HepG2 (cell line): ENCODE results near the gene FRS2. TPM values are rescaled to one million over a fixed set of nuclear protein-coding genes. Genes with fewer than 3 reads are reported as not detected.

ENCODE experiments used
- ATAC-seq: fragments of 200-7000 bp; cut with Tn5 transposase; 3 replicates; pipeline ENCODE4 v1.9.1; 2020; ENCODE audit warnings: mild to moderate bottlenecking, moderate library complexity
- BruUV-seq: library from RNA; stranded (reverse); fragments of 400-500 nt; replicated peaks from 2 replicates; lab custom pipeline; 2021; lab: Mats Ljungman, UMichigan
- CTCF ChIA-PET: fragments of 300-600 bp; formaldehyde crosslinking; extraction: SDS; loops from one replicate; lab custom pipeline; 2021; ENCODE audit warnings: low total read pairs, inconsistent platforms, low intra/inter-chr PET ratio; lab: Yijun Ruan, JAX
- POLR2A ChIA-PET: fragments of 350-600 bp; sonication (Branson Sonifier 250); formaldehyde crosslinking; loops from one replicate; lab custom pipeline; 2020; ENCODE audit warnings: antibody characterized with exemption, inconsistent platforms; lab: Yijun Ruan, JAX
- DNase-seq: peaks from one replicate; pipeline ENCODE4 v3.0.0-alpha.2; 2015; ENCODE audit warnings: low spot score
- FAIRE-seq: peaks from 3 replicates; lab custom pipeline; 2011; peaks lifted over from hg19 to GRCh38; lab: Jason Lieb, UNC
- H2AFZ ChIP-seq: one replicate; pipeline ENCODE4 v1.6.1; 2011; ENCODE audit warnings: low read length, inconsistent platforms
- H3K27ac ChIP-seq: fragments of 300-600 bp; 3 replicates; pipeline ENCODE4 v1.8.0; 2011; ENCODE audit warnings: mixed run types, mild to moderate bottlenecking, mixed read lengths, low read length, inconsistent platforms; ENCODE audit not compliant: insufficient read depth; ENCODE audit errors: extremely low read length
- H3K27me3 ChIP-seq, 2 experiments: fragments of 200-600 bp in 1 of 2; 2 replicates in 1 of 2; 3 replicates in 1 of 2; pipeline versions ENCODE4 v1.6.0 to v1.8.0; 2011; ENCODE audit warnings: low read length in 2 of 2, mild to moderate bottlenecking in 2 of 2, moderate library complexity in 2 of 2, inconsistent platforms in 1 of 2; ENCODE audit not compliant: insufficient read depth in 2 of 2, control insufficient read depth in 1 of 2
- H3K36me3 ChIP-seq, 2 experiments: fragments of 200-600 bp in 1 of 2; replicated peaks in 1 of 2; 2 replicates in 1 of 2; 3 replicates in 1 of 2; pipeline versions ENCODE4 v1.5.1 to v1.8.0; 2011; ENCODE audit warnings: low read length in 2 of 2, inconsistent platforms in 1 of 2; ENCODE audit not compliant: insufficient read depth in 2 of 2, control insufficient read depth in 1 of 2
- H3K4me1 ChIP-seq: 2 replicates; pipeline ENCODE4 v1.5.1; 2012; ENCODE audit warnings: low read length, inconsistent platforms; ENCODE audit not compliant: insufficient read depth
- H3K4me2 ChIP-seq: 2 replicates; pipeline ENCODE4 v1.6.0; 2011; ENCODE audit warnings: low read depth, low read length, inconsistent platforms
- H3K4me3 ChIP-seq, 3 experiments: fragments of 200-600 bp in 1 of 3; sonication (generic), shearing (Covaris generic) in 1 of 3; replicated peaks in 1 of 3; 2 replicates each; pipeline ENCODE4 v1.5.1; 2011 to 2016; ENCODE audit warnings: low read length in 3 of 3, inconsistent platforms in 2 of 3, low read depth in 2 of 3, mild to moderate bottlenecking in 2 of 3, control low read depth in 1 of 3, mixed read lengths in 1 of 3; ENCODE audit not compliant: insufficient read depth in 1 of 3
- H3K79me2 ChIP-seq: one replicate; pipeline ENCODE4 v1.6.1; 2011; ENCODE audit warnings: low read length, inconsistent platforms; ENCODE audit not compliant: insufficient read depth
- H3K9ac ChIP-seq: 2 replicates; pipeline ENCODE4 v1.6.0; 2011; ENCODE audit warnings: mild to moderate bottlenecking, low read depth, low read length, inconsistent platforms; ENCODE audit not compliant: insufficient read depth
- H3K9me3 ChIP-seq: 2 replicates; pipeline ENCODE4 v1.5.1; 2012; ENCODE audit warnings: mild to moderate bottlenecking, low read length
- H4K20me1 ChIP-seq: 2 replicates; pipeline ENCODE4 v1.6.0; 2011; ENCODE audit warnings: inconsistent platforms, mild to moderate bottlenecking, low read length, moderate library complexity; ENCODE audit not compliant: insufficient read depth
- FIP1L1 ChIP-seq: fragments of 200-400 bp; formaldehyde crosslinking; IDR thresholded peaks from 2 replicates; pipeline ENCODE4 v1.6.1; 2018; ENCODE audit warnings: low read depth, mild to moderate bottlenecking, low read length, moderate library complexity, borderline replicate concordance; ENCODE audit not compliant: insufficient read depth
- FOXM1 ChIP-seq: sonication (generic); formaldehyde crosslinking; IDR thresholded peaks from 2 replicates; pipeline ENCODE4 v1.5.0; 2020; ENCODE audit warnings: missing genetic modification reagents
- PBX2 ChIP-seq: IDR thresholded peaks from 2 replicates; pipeline ENCODE4 v1.6.1; 2016; ENCODE audit warnings: control low read depth
- RARG ChIP-seq: sonication (generic); formaldehyde crosslinking; IDR thresholded peaks from 2 replicates; pipeline ENCODE4 v1.4.0; 2020; ENCODE audit warnings: low read depth, mild to moderate bottlenecking, missing genetic modification reagents
- XBP1 ChIP-seq: sonication (generic); formaldehyde crosslinking; IDR thresholded peaks from 2 replicates; pipeline ENCODE4 v1.5.0; 2020; ENCODE audit warnings: missing genetic modification reagents
- ZBTB3 ChIP-seq: sonication (generic); formaldehyde crosslinking; IDR thresholded peaks from 2 replicates; pipeline ENCODE4 v1.4.0; 2020; ENCODE audit warnings: low read depth, mild to moderate bottlenecking, moderate library complexity, missing genetic modification reagents, borderline replicate concordance
- ZNF660 ChIP-seq: sonication (generic); formaldehyde crosslinking; IDR thresholded peaks from 2 replicates; pipeline ENCODE4 v1.5.1; 2020; ENCODE audit warnings: mild to moderate bottlenecking, low read depth, missing genetic modification reagents, borderline replicate concordance
- ZNF777 ChIP-seq: sonication (generic); formaldehyde crosslinking; IDR thresholded peaks from 2 replicates; pipeline ENCODE4 v1.4.0; 2020; ENCODE audit warnings: missing genetic modification reagents
- WGBS: methylation state at CpG from one replicate; pipeline ENCODE4 v1.1.6; 2017; ENCODE audit warnings: low lambda C conversion rate; 5-methylcytosine and 5-hydroxymethylcytosine counted together
- in situ Hi-C: cut with HindIII; loops from 2 replicates; pipeline ENCODE4 v1.10.0; 2017; ENCODE audit warnings: low pct_unique_long_range_greater_than_20kb; ENCODE audit not compliant: extremely low pct_ligation_motif_present
- intact Hi-C: fragments of 100-400 bp; cut with micrococcal nuclease; formaldehyde crosslinking; loops from one replicate; pipeline ENCODE4 v1.10.0; 2022; ENCODE audit not compliant: unreplicated experiment
- polyA plus RNA-seq, 8 experiments: library from polyadenylated mRNA; depleted of rRNA in 3 of 8; stranded (reverse) in 7 of 8; unstranded in 1 of 8; fragments of >200 nt; fragmentation: Illumina TruSeq in 4 of 8; extraction: Trizol in 4 of 8; gene quantifications; 2 replicates each; pipeline versions ENCODE4 v1.2.1 to v1.2.3, GENCODE V29; 2011 to 2016; ENCODE audit warnings: low read depth in 4 of 8, missing spikeins in 1 of 8, mixed read lengths in 1 of 8; ENCODE audit not compliant: insufficient read depth in 1 of 8
- total RNA-seq, 5 experiments: library from RNA; depleted of rRNA; stranded (reverse); fragments of >200 nt; fragmentation: Illumina TruSeq; extraction: Trizol; gene quantifications; 2 replicates each; pipeline ENCODE4 v1.2.3, GENCODE V29; 2016; ENCODE audit warnings: low read depth in 1 of 5

The FRS2 gene
- total and polyA plus RNA-seq, 2 of the 13 experiments (the other 11 are each of a cell fraction or from before 2014, with no cell fraction given): 8.3 to 16.8 TPM

GRCh38 chr12:69566603-69567002 lies 96.4 kb downstream of the FRS2 start:
- H3K4me2 ChIP-seq: no peak overlapping the region
- no peak overlapping the region for H3K27ac ChIP-seq
- H3K79me2 ChIP-seq: no peaks in the 10 kb centered on the region
- 94% methylated on average over 3 of the region's 3 CpGs for WGBS
- no peaks in the 10 kb centered on the region for H4K20me1 ChIP-seq
- BruUV-seq: no TSS peak
- no peaks in the 10 kb centered on the region for H3K4me1 ChIP-seq
- FAIRE-seq: no peak
- peak; percentile 51; the same call in 1 of the 3 replicates for ATAC-seq
- no peak for TF ChIP-seq RARG (CRISPR knock-in tag)
- TF ChIP-seq FIP1L1: no peak
- TF ChIP-seq ZBTB3: no peak
- TF ChIP-seq FOXM1 (CRISPR knock-in tag): no peak
- TF ChIP-seq ZNF777 (CRISPR knock-in tag): no peak
- TF ChIP-seq XBP1 (CRISPR knock-in tag): no peak
- no peak for TF ChIP-seq ZNF660 (CRISPR knock-in tag)
- no peaks in the 10 kb centered on the region for H3K9me3 ChIP-seq
- no peak overlapping the region for H3K9ac ChIP-seq
- no peak overlapping the region for H2AFZ ChIP-seq
- ChIA-PET POLR2A (no interaction called here), CTCF (no interaction called here)
- intact Hi-C loops (no loop called here), in situ Hi-C loops (no loop called here)
- no peak for DNase-seq
- no peaks in the 10 kb centered on the region; a peak in 1 of 5 replicates for H3K27me3 ChIP-seq
- H3K36me3 ChIP-seq: peaks cover 10 to 39% of the 10 kb centered on the region in 2 experiments
- no peak overlapping the region for H3K4me3 ChIP-seq

GRCh38 chr12:69569236-69569635 lies 99.0 kb downstream of the FRS2 start:
- H3K4me1 ChIP-seq: no peaks in the 10 kb centered on the region
- no peak overlapping the region for H3K9ac ChIP-seq
- peaks cover 11 to 49% of the 10 kb centered on the region in 2 experiments for H3K36me3 ChIP-seq
- H2AFZ ChIP-seq: no peak overlapping the region
- POLR2A ChIA-PET: no interaction called here
- no TSS peak for BruUV-seq
- no peaks in the 10 kb centered on the region for H3K79me2 ChIP-seq
- H3K27me3 ChIP-seq: no peaks in the 10 kb centered on the region
- no peak overlapping the region for H3K27ac ChIP-seq
- DNase-seq: no peak
- FAIRE-seq: no peak
- CTCF ChIA-PET: interaction anchor here (2.1 to 2.7 kb wide), 2 partner anchors 181 to 212 kb away, joined by 17 to 27 read pairs; no protein-coding TSS in a partner anchor
- in situ Hi-C loops: no loop called here
- no peaks in the 10 kb centered on the region for H3K9me3 ChIP-seq
- no peak for TF ChIP-seq PBX2 (CRISPR knock-in tag)
- TF ChIP-seq, all 625 proteins: peak for 0
- Histone ChIP-seq H3K4me3 (no peak overlapping the region), H4K20me1 (no peaks in the 10 kb centered on the region), H3K4me2 (no peak overlapping the region)
- no peak for ATAC-seq
- WGBS: 86% methylated on average over 4 of the region's 4 CpGs
- intact Hi-C loops: no loop called here
